HepG2 (cell line): ENCODE results near the gene CSNK1G1. TPM values are rescaled to one million over a fixed set of nuclear protein-coding genes. Genes with fewer than 3 reads are reported as not detected.

Source experiments
- AHDC1 ChIP-seq: sonication (generic); formaldehyde crosslinking; IDR thresholded peaks from 2 replicates; pipeline ENCODE4 v1.5.1; 2020; ENCODE audit warnings: mild to moderate bottlenecking, missing genetic modification reagents, borderline replicate concordance
- CHD4 ChIP-seq: fragments of 200-600 bp; sonication (generic); IDR thresholded peaks from 2 replicates; pipeline ENCODE4 v1.7.0; 2017; ENCODE audit warnings: mild to moderate bottlenecking, low read length, borderline replicate concordance
- DNMT1 ChIP-seq: sonication (generic); formaldehyde crosslinking; IDR thresholded peaks from 2 replicates; pipeline ENCODE4 v1.5.1; 2020; ENCODE audit warnings: mild to moderate bottlenecking, missing genetic modification reagents
- ELK4 ChIP-seq: sonication (generic); formaldehyde crosslinking; IDR thresholded peaks from 2 replicates; pipeline ENCODE4 v1.9.0; 2021; ENCODE audit warnings: missing genetic modification reagents, borderline replicate concordance
- LBX2 ChIP-seq: sonication (generic); formaldehyde crosslinking; IDR thresholded peaks from 2 replicates; pipeline ENCODE4 v1.5.0; 2020; ENCODE audit warnings: missing genetic modification reagents, mild to moderate bottlenecking, borderline replicate concordance
- NR1H2 ChIP-seq: sonication (generic); formaldehyde crosslinking; IDR thresholded peaks from 2 replicates; pipeline ENCODE4 v1.8.1; 2022; ENCODE audit warnings: low read depth, missing genetic modification reagents, borderline replicate concordance
- PBX2 ChIP-seq: IDR thresholded peaks from 2 replicates; pipeline ENCODE4 v1.6.1; 2016; ENCODE audit warnings: control low read depth
- TAF15 ChIP-seq: fragments of 200-400 bp; formaldehyde crosslinking; IDR thresholded peaks from one replicate; pipeline ENCODE4 v1.6.1; 2018; ENCODE audit warnings: mild to moderate bottlenecking, low read depth, low read length; ENCODE audit not compliant: poor library complexity, severe bottlenecking
- ZNF17 ChIP-seq: sonication (generic); formaldehyde crosslinking; IDR thresholded peaks from 2 replicates; pipeline ENCODE4 v1.5.0; 2020; ENCODE audit warnings: mild to moderate bottlenecking, missing genetic modification reagents
- ZNF317 ChIP-seq: sonication (generic); formaldehyde crosslinking; IDR thresholded peaks from 2 replicates; pipeline ENCODE4 v1.5.0; 2020; ENCODE audit warnings: mild to moderate bottlenecking, missing genetic modification reagents
- ZNF710 ChIP-seq: sonication (generic); formaldehyde crosslinking; IDR thresholded peaks from 2 replicates; pipeline ENCODE4 v1.5.0; 2020; ENCODE audit warnings: mild to moderate bottlenecking, missing genetic modification reagents, borderline replicate concordance
- polyA plus RNA-seq, 8 experiments: library from polyadenylated mRNA; depleted of rRNA in 3 of 8; stranded (reverse) in 7 of 8; unstranded in 1 of 8; fragments of >200 nt; fragmentation: Illumina TruSeq in 4 of 8; extraction: Trizol in 4 of 8; gene quantifications; 2 replicates each; pipeline versions ENCODE4 v1.2.1 to v1.2.3, GENCODE V29; 2011 to 2016; ENCODE audit warnings: low read depth in 4 of 8, missing spikeins in 1 of 8, mixed read lengths in 1 of 8; ENCODE audit not compliant: insufficient read depth in 1 of 8
- total RNA-seq, 5 experiments: library from RNA; depleted of rRNA; stranded (reverse); fragments of >200 nt; fragmentation: Illumina TruSeq; extraction: Trizol; gene quantifications; 2 replicates each; pipeline ENCODE4 v1.2.3, GENCODE V29; 2016; ENCODE audit warnings: low read depth in 1 of 5

The CSNK1G1 gene
- total and polyA plus RNA-seq, 2 of the 13 experiments (the other 11 are each of a cell fraction or from before 2014, with no cell fraction given): 8.5 to 12.6 TPM

- no peak for TF ChIP-seq PBX2 (CRISPR knock-in tag)
- TF ChIP-seq ZNF17 (CRISPR knock-in tag): peak; percentile 87; the same call in 1 of the 2 replicates
- TF ChIP-seq TAF15: no peak
- no peak for TF ChIP-seq NR1H2 (CRISPR knock-in tag)
- TF ChIP-seq ZNF710 (CRISPR knock-in tag): peak; percentile 58; the same call in 1 of the 2 replicates
- TF ChIP-seq ELK4 (CRISPR knock-in tag): no peak
- TF ChIP-seq CHD4: no peak
- no peak for TF ChIP-seq AHDC1 (CRISPR knock-in tag)
- no peak for TF ChIP-seq DNMT1
- TF ChIP-seq ZNF317 (CRISPR knock-in tag): peak; percentile 23; the same call in 1 of the 2 replicates
- peak; percentile 84; the same call in 1 of the 2 replicates for TF ChIP-seq LBX2 (CRISPR knock-in tag)
Observed at GRCh38 chr15:64162869-64163658, 192.9 kb downstream of the CSNK1G1 start, which contains the start of gene PPIB (continued).
